H9 (cell line): ENCODE data around the gene PPM1H. TPM values are rescaled to one million over a fixed set of nuclear protein-coding genes. Genes with fewer than 3 reads are reported as not detected.

Source experiments
- DNase-seq: peaks from one replicate; pipeline ENCODE4 v3.0.0-alpha.2; 2017
- H2AFZ ChIP-seq: one replicate; pipeline ENCODE4 v1.6.1; 2013; ENCODE audit warnings: mild to moderate bottlenecking, low read length, control low read depth, moderate library complexity
- H2AK5ac ChIP-seq: 2 replicates; pipeline ENCODE4 v1.6.1; 2013; ENCODE audit warnings: low read length, control low read depth, mixed read lengths; ENCODE audit not compliant: insufficient read length
- H2BK120ac ChIP-seq: one replicate; pipeline ENCODE4 v1.6.1; 2013; ENCODE audit warnings: low read depth, mild to moderate bottlenecking, low read length, control low read depth, inconsistent platforms; ENCODE audit not compliant: poor library complexity, severe bottlenecking
- H2BK12ac ChIP-seq: 2 replicates; pipeline ENCODE4 v1.6.1; 2013; ENCODE audit warnings: low read length, control low read depth, mixed read lengths, low read depth; ENCODE audit not compliant: insufficient read length
- H2BK15ac ChIP-seq: 2 replicates; pipeline ENCODE4 v1.6.1; 2013; ENCODE audit warnings: low read depth, low read length, control low read depth
- H2BK20ac ChIP-seq: one replicate; pipeline ENCODE4 v1.6.1; 2013; ENCODE audit warnings: low read depth, mild to moderate bottlenecking, low read length, control low read depth, inconsistent platforms; ENCODE audit not compliant: poor library complexity, severe bottlenecking
- H2BK5ac ChIP-seq: 2 replicates; pipeline ENCODE4 v1.6.1; 2013; ENCODE audit warnings: low read length, control low read depth, mixed read lengths; ENCODE audit not compliant: insufficient read length
- H3K14ac ChIP-seq: 2 replicates; pipeline ENCODE4 v1.6.1; 2013; ENCODE audit warnings: low read length, control low read depth; ENCODE audit not compliant: insufficient read depth
- H3K18ac ChIP-seq: 2 replicates; pipeline ENCODE4 v1.6.1; 2013; ENCODE audit warnings: low read depth, mild to moderate bottlenecking, mixed read lengths, low read length, control low read depth; ENCODE audit not compliant: insufficient read length
- H3K23ac ChIP-seq: 2 replicates; pipeline ENCODE4 v1.6.1; 2013; ENCODE audit warnings: low read length, control low read depth, mixed read lengths, low read depth; ENCODE audit not compliant: insufficient read length
- H3K23me2 ChIP-seq: 2 replicates; pipeline ENCODE4 v1.6.1; 2013; ENCODE audit warnings: low read depth, mild to moderate bottlenecking, mixed read lengths, low read length, control low read depth; ENCODE audit not compliant: insufficient read length, poor library complexity, severe bottlenecking
- H3K27ac ChIP-seq: 2 replicates; pipeline ENCODE4 v1.5.1; 2013; ENCODE audit warnings: low read length, control low read depth, mixed read lengths, low read depth; ENCODE audit not compliant: insufficient read length
- H3K27me3 ChIP-seq: 2 replicates; pipeline ENCODE4 v1.6.1; 2013; ENCODE audit warnings: low read length, control low read depth, inconsistent platforms; ENCODE audit not compliant: insufficient read depth
- H3K4ac ChIP-seq: 2 replicates; pipeline ENCODE4 v1.6.1; 2013; ENCODE audit warnings: low read depth, mild to moderate bottlenecking, control low read depth, inconsistent platforms, low read length, moderate library complexity
- H3K4me1 ChIP-seq: 2 replicates; pipeline ENCODE4 v1.6.1; 2013; ENCODE audit warnings: low read length, control low read depth, inconsistent platforms; ENCODE audit not compliant: insufficient read depth
- H3K4me2 ChIP-seq: 2 replicates; pipeline ENCODE4 v1.6.1; 2013; ENCODE audit warnings: low read length, control low read depth, mixed read lengths; ENCODE audit not compliant: insufficient read length, insufficient read depth
- H3K56ac ChIP-seq: 2 replicates; pipeline ENCODE4 v1.6.1; 2013; ENCODE audit warnings: low read depth, mild to moderate bottlenecking, mixed read lengths, low read length, control low read depth; ENCODE audit not compliant: insufficient read length
- H3K79me1 ChIP-seq: 2 replicates; pipeline ENCODE4 v1.6.1; 2013; ENCODE audit warnings: low read depth, mild to moderate bottlenecking, moderate library complexity, low read length, control low read depth, inconsistent platforms; ENCODE audit not compliant: insufficient read depth, poor library complexity, severe bottlenecking
- H3K79me2 ChIP-seq: 2 replicates; pipeline ENCODE4 v1.6.1; 2013; ENCODE audit warnings: low read length, control low read depth, inconsistent platforms; ENCODE audit not compliant: insufficient read depth
- H3K9ac ChIP-seq: 2 replicates; pipeline ENCODE4 v1.6.1; 2013; ENCODE audit warnings: low read length, control low read depth, mixed read lengths; ENCODE audit not compliant: insufficient read length; ENCODE audit errors: extremely low read depth
- H3K9me3 ChIP-seq: one replicate; pipeline ENCODE4 v1.6.1; 2013; ENCODE audit warnings: low read depth, low read length, inconsistent platforms; ENCODE audit not compliant: control insufficient read depth
- H3T11ph ChIP-seq: one replicate; pipeline ENCODE4 v1.6.1; 2013; ENCODE audit warnings: mild to moderate bottlenecking, low read length, control low read depth, inconsistent platforms
- H4K20me1 ChIP-seq: one replicate; pipeline ENCODE4 v1.6.1; 2013; ENCODE audit not compliant: control insufficient read depth, insufficient read length, insufficient read depth
- H4K5ac ChIP-seq: 2 replicates; pipeline ENCODE4 v1.6.1; 2013; ENCODE audit warnings: low read depth, mild to moderate bottlenecking, mixed read lengths, low read length, control low read depth; ENCODE audit not compliant: insufficient read length
- H4K8ac ChIP-seq: replicated peaks from 2 replicates; pipeline ENCODE4 v1.6.1; 2013; ENCODE audit warnings: low read length, control low read depth, mixed read lengths, low read depth; ENCODE audit not compliant: insufficient read length
- H4K91ac ChIP-seq: 2 replicates; pipeline ENCODE4 v1.6.1; 2013; ENCODE audit warnings: low read depth, mild to moderate bottlenecking, moderate library complexity, mixed read lengths, low read length, control low read depth; ENCODE audit not compliant: insufficient read length
- H3K27ac Mint-ChIP-seq, 3 experiments: 2 replicates in 2 of 3; 3 replicates in 1 of 3; pipeline ENCODE4 v1.8.0; 2020 to 2021; ENCODE audit warnings: mixed read lengths in 3 of 3, mild to moderate bottlenecking in 1 of 3, moderate library complexity in 1 of 3
- H3K27me3 Mint-ChIP-seq: 2 replicates; pipeline ENCODE4 v1.8.0; 2021; ENCODE audit warnings: low read depth, mild to moderate bottlenecking, moderate library complexity, mixed read lengths
- H3K36me3 Mint-ChIP-seq, 3 experiments: 2 replicates in 2 of 3; 3 replicates in 1 of 3; pipeline ENCODE4 v1.8.0; 2020 to 2021; ENCODE audit warnings: low read depth in 3 of 3, mixed read lengths in 3 of 3; ENCODE audit not compliant: insufficient read depth in 1 of 3
- H3K4me1 Mint-ChIP-seq, 2 experiments: 2 replicates each; pipeline ENCODE4 v1.8.0; 2020; ENCODE audit warnings: mixed read lengths in 2 of 2
- H3K4me3 Mint-ChIP-seq, 2 experiments: 2 replicates in 1 of 2; 3 replicates in 1 of 2; pipeline ENCODE4 v1.8.0; 2020 to 2021; ENCODE audit warnings: mild to moderate bottlenecking in 2 of 2, mixed read lengths in 2 of 2, moderate library complexity in 1 of 2
- H3K9me3 Mint-ChIP-seq, 2 experiments: 2 replicates in 1 of 2; 3 replicates in 1 of 2; pipeline ENCODE4 v1.8.0; 2020; ENCODE audit warnings: mild to moderate bottlenecking in 2 of 2, mixed read lengths in 2 of 2, moderate library complexity in 1 of 2
- CTCF ChIP-seq: fragments of 200-600 bp; sonication (generic); conservative IDR thresholded peaks from 3 replicates; pipeline ENCODE4 v1.8.0; 2021; ENCODE audit warnings: antibody characterized with exemption, mild to moderate bottlenecking
- WGBS: extraction: QIAGEN DNeasy Blood & Tissue Kit; methylation state at CpG from one replicate; pipeline ENCODE4 v1.1.7; 2013; ENCODE audit warnings: missing lambda C conversion rate, low lambda C conversion rate, mixed read lengths; ENCODE audit not compliant: insufficient read length; ENCODE audit errors: extremely low coverage; 5-methylcytosine and 5-hydroxymethylcytosine counted together
- total RNA-seq: library from RNA; stranded (reverse); gene quantifications from 2 replicates; pipeline ENCODE4 v1.2.1, GENCODE V29; 2021

PPM1H gene
- total RNA-seq, 1 experiment from 2014 or later = 22.1 TPM

- no peaks in the 10 kb centered on the region for H3K9me3 ChIP-seq
- no peak overlapping the region for H3K4me3 Mint-ChIP-seq
- H2AFZ ChIP-seq = no peak overlapping the region
- H3K4me1 Mint-ChIP-seq = peaks cover 29 to 31% of the 10 kb centered on the region in 2 experiments
- no peaks in the 10 kb centered on the region; a peak in 1 of 5 replicates for H3K9me3 Mint-ChIP-seq
- no peak overlapping the region for H3K27ac ChIP-seq
- H3K27me3 ChIP-seq = peaks cover 3% of the 10 kb centered on the region; the same call in 1 of the 2 replicates
- no peak for DNase-seq
- peaks cover 5% of the 10 kb centered on the region for H3K23me2 ChIP-seq
- no peaks in the 10 kb centered on the region; the same call in 1 of the 2 replicates for H3K4me1 ChIP-seq
- H2BK20ac ChIP-seq = no peak overlapping the region
- no peak overlapping the region for H3K14ac ChIP-seq
- H2BK5ac ChIP-seq = no peak overlapping the region
- no peak overlapping the region for H3K27ac Mint-ChIP-seq
- no peaks in the 10 kb centered on the region for H3K36me3 Mint-ChIP-seq
- no peak overlapping the region for H3K18ac ChIP-seq
- H4K5ac ChIP-seq = no peak overlapping the region
- no peaks in the 10 kb centered on the region for H3K79me1 ChIP-seq
- no peak for TF ChIP-seq CTCF
- no peak overlapping the region for H3K4me2 ChIP-seq
- H3K23ac ChIP-seq = no peak overlapping the region
- no peak overlapping the region for H3K9ac ChIP-seq
- peaks cover 57% of the 10 kb centered on the region for H3K27me3 Mint-ChIP-seq
- no CpG with 5 or more reads among the region's 1 CpG for WGBS
- H3K4ac ChIP-seq = no peak overlapping the region
- H2AK5ac ChIP-seq = no peak overlapping the region
- no peak overlapping the region for H3T11ph ChIP-seq
- H3K79me2 ChIP-seq = no peaks in the 10 kb centered on the region
- no peak overlapping the region for H4K91ac ChIP-seq
- no peak overlapping the region for H2BK15ac ChIP-seq
- H4K20me1 ChIP-seq = no peaks in the 10 kb centered on the region
- H3K56ac ChIP-seq = no peak overlapping the region
- H2BK12ac ChIP-seq = no peak overlapping the region
- no peak overlapping the region for H2BK120ac ChIP-seq
- H4K8ac ChIP-seq = no peak overlapping the region
These were observed 299.3 kb downstream of the PPM1H start for GRCh38 chr12:62635649-62636048.
